ENCODE results near the gene CMKLR1. TPM values are rescaled to one million over a fixed set of nuclear protein-coding genes. Genes with fewer than 3 reads are reported as not detected.

CMKLR1 gene
- total and polyA plus RNA-seq, 2 donors (not counting 1 experiment from before 2014, with no cell fraction given) = 0.82 TPM; not detected in 1

GRCh38 chr12:108350511-108350910 lies 11.4 kb upstream of the CMKLR1 start:
- no peak overlapping the region for H3K27ac ChIP-seq (ENCODE audit: insufficient read depth, low read length)
- no peak overlapping the region for H3K4me2 ChIP-seq (ENCODE audit: extremely low read depth, insufficient read depth, low read length)
- H4K20me1 ChIP-seq (ENCODE audit: control insufficient read depth, extremely low read depth, insufficient read depth, low read length) = no peaks in the 10 kb centered on the region
- TF ChIP-seq EZH2 (IDR thresholded peaks at IDR 0.05; ENCODE audit: low read length, missing control alignments) (no peak), CTCF (conservative IDR thresholded peaks at IDR 0.05 in 1 of 2, IDR thresholded peaks at IDR 0.05 in 1 of 2; ENCODE audit: low read depth in 1 of 2, low read length in 2 of 2) (no peak)
- no peak overlapping the region for H3K4me3 ChIP-seq (replicated peaks in 1 of 4; ENCODE audit: control extremely low read depth in 1 of 4, insufficient read depth in 1 of 4, low read depth in 3 of 4, low read length in 4 of 4)
- H3K4me1 ChIP-seq (ENCODE audit: control insufficient read depth, extremely low read depth, insufficient read depth, low read length) = no peaks in the 10 kb centered on the region
- H3K36me3 ChIP-seq (ENCODE audit: control insufficient read depth, insufficient read depth, low read length) = no peaks in the 10 kb centered on the region
- no peaks in the 10 kb centered on the region for H3K79me2 ChIP-seq (ENCODE audit: control insufficient read depth, insufficient read depth, low read length)
- H3K9ac ChIP-seq (ENCODE audit: insufficient read depth, low read length) = no peak overlapping the region
- no peaks in the 10 kb centered on the region for H3K9me3 ChIP-seq (ENCODE audit: control insufficient read depth, insufficient read depth, low read depth, low read length)
- DNase-seq (ENCODE audit: low read depth in 2 of 2) = no peak
- H2AFZ ChIP-seq (ENCODE audit: low read length) = no peak overlapping the region
- H3K27me3 ChIP-seq (ENCODE audit: control insufficient read depth, insufficient read depth, low read length) = no peaks in the 10 kb centered on the region

- no peak overlapping the region for H3K27ac ChIP-seq (ENCODE audit: insufficient read depth, low read length)
- H2AFZ ChIP-seq (ENCODE audit: low read length) = no peak overlapping the region
- no peaks in the 10 kb centered on the region for H3K36me3 ChIP-seq (ENCODE audit: control insufficient read depth, insufficient read depth, low read length)
- no peaks in the 10 kb centered on the region for H3K4me1 ChIP-seq (ENCODE audit: control insufficient read depth, extremely low read depth, insufficient read depth, low read length)
- TF ChIP-seq EZH2 (IDR thresholded peaks at IDR 0.05; ENCODE audit: low read length, missing control alignments) (no peak), CTCF (conservative IDR thresholded peaks at IDR 0.05 in 1 of 2, IDR thresholded peaks at IDR 0.05 in 1 of 2; ENCODE audit: low read depth in 1 of 2, low read length in 2 of 2) (no peak)
- no peaks in the 10 kb centered on the region for H3K27me3 ChIP-seq (ENCODE audit: control insufficient read depth, insufficient read depth, low read length)
- no peaks in the 10 kb centered on the region for H3K9me3 ChIP-seq (ENCODE audit: control insufficient read depth, insufficient read depth, low read depth, low read length)
- DNase-seq (ENCODE audit: low read depth in 2 of 2) = no peak
- no peaks in the 10 kb centered on the region for H3K79me2 ChIP-seq (ENCODE audit: control insufficient read depth, insufficient read depth, low read length)
- no peaks in the 10 kb centered on the region for H4K20me1 ChIP-seq (ENCODE audit: control insufficient read depth, extremely low read depth, insufficient read depth, low read length)
- H3K9ac ChIP-seq (ENCODE audit: insufficient read depth, low read length) = no peak overlapping the region
- H3K4me3 ChIP-seq (replicated peaks in 1 of 4; ENCODE audit: control extremely low read depth in 1 of 4, insufficient read depth in 1 of 4, low read depth in 3 of 4, low read length in 4 of 4) = no peak overlapping the region
- H3K4me2 ChIP-seq (ENCODE audit: extremely low read depth, insufficient read depth, low read length) = no peak overlapping the region
Observed at GRCh38 chr12:108349278-108349688, 10.2 kb upstream of the CMKLR1 start.

GRCh38 chr12:108348842-108349241 lies 9.7 kb upstream of the CMKLR1 start:
- no peak overlapping the region for H3K27ac ChIP-seq (ENCODE audit: insufficient read depth, low read length)
- no peaks in the 10 kb centered on the region for H3K36me3 ChIP-seq (ENCODE audit: control insufficient read depth, insufficient read depth, low read length)
- no peak for DNase-seq (ENCODE audit: low read depth in 2 of 2)
- no peaks in the 10 kb centered on the region for H3K4me1 ChIP-seq (ENCODE audit: control insufficient read depth, extremely low read depth, insufficient read depth, low read length)
- H3K9ac ChIP-seq (ENCODE audit: insufficient read depth, low read length) = no peak overlapping the region
- no peaks in the 10 kb centered on the region for H3K27me3 ChIP-seq (ENCODE audit: control insufficient read depth, insufficient read depth, low read length)
- H3K9me3 ChIP-seq (ENCODE audit: control insufficient read depth, insufficient read depth, low read depth, low read length) = no peaks in the 10 kb centered on the region
- no peak for TF ChIP-seq CTCF (conservative IDR thresholded peaks at IDR 0.05 in 1 of 2, IDR thresholded peaks at IDR 0.05 in 1 of 2; ENCODE audit: low read depth in 1 of 2, low read length in 2 of 2)
- TF ChIP-seq EZH2 (IDR thresholded peaks at IDR 0.05; ENCODE audit: low read length, missing control alignments) = no peak
- no peak overlapping the region for H2AFZ ChIP-seq (ENCODE audit: low read length)
- no peaks in the 10 kb centered on the region for H3K79me2 ChIP-seq (ENCODE audit: control insufficient read depth, insufficient read depth, low read length)
- H3K4me3 ChIP-seq (replicated peaks in 1 of 4; ENCODE audit: control extremely low read depth in 1 of 4, insufficient read depth in 1 of 4, low read depth in 3 of 4, low read length in 4 of 4) = no peak overlapping the region
- no peaks in the 10 kb centered on the region for H4K20me1 ChIP-seq (ENCODE audit: control insufficient read depth, extremely low read depth, insufficient read depth, low read length)
- no peak overlapping the region for H3K4me2 ChIP-seq (ENCODE audit: extremely low read depth, insufficient read depth, low read length)

Measured in fibroblast of lung (primary cell).